Breast epithelium (tissue), 4 donors: ENCODE results near the gene CDS2. TPM values are rescaled to one million over a fixed set of nuclear protein-coding genes. Genes with fewer than 3 reads are reported as not detected.

Source experiments
- DNase-seq, 2 donors: peaks; one replicate each; pipeline ENCODE4 v3.0.0-alpha.2; 2019; ENCODE audit warnings: low spot score in 2 of 2
- H3K27ac ChIP-seq, 2 donors: fragments of 200-600 bp; sonication (generic) in 1 of 2; one replicate each; pipeline ENCODE4 v1.5.1; 2016 to 2019; ENCODE audit warnings: mild to moderate bottlenecking in 1 of 2
- H3K27me3 ChIP-seq, 2 donors: fragments of 200-600 bp; sonication (generic) in 1 of 2; one replicate each; pipeline versions ENCODE4 v1.5.1 to v1.6.0; 2017 to 2019; ENCODE audit warnings: control low read depth in 1 of 2, mild to moderate bottlenecking in 1 of 2
- H3K36me3 ChIP-seq: fragments of 200-600 bp; one replicate; pipeline ENCODE4 v1.5.1; 2019
- H3K4me1 ChIP-seq, 2 donors: fragments of 200-600 bp; sonication (generic); one replicate each; pipeline ENCODE4 v1.5.1; 2016 to 2019; ENCODE audit warnings: control low read depth in 1 of 2
- H3K4me3 ChIP-seq, 3 donors: fragments of 200-600 bp; sonication (generic); 1 replicate in 2 of 3; 2 replicates in 1 of 3; pipeline ENCODE4 v1.5.1; 2016 to 2019; ENCODE audit warnings: mild to moderate bottlenecking in 3 of 3, moderate library complexity in 2 of 3
- H3K9me3 ChIP-seq, 2 donors: fragments of 200-600 bp; sonication (generic) in 1 of 2; one replicate each; pipeline ENCODE4 v1.5.1; 2016 to 2019; ENCODE audit warnings: control low read depth in 1 of 2
- POLR2A ChIP-seq: fragments of 450-650 bp; IDR thresholded peaks from one replicate; pipeline ENCODE4 v1.6.1; 2016; ENCODE audit warnings: antibody characterized with exemption, mild to moderate bottlenecking, moderate library complexity
- POLR2AphosphoS5 ChIP-seq, 3 donors: sonication (generic); formaldehyde crosslinking; IDR thresholded peaks; one replicate each; pipeline ENCODE4 v1.6.1; 2017; ENCODE audit warnings: antibody characterized with exemption in 3 of 3
- intact Hi-C: fragments of 100-400 bp; cut with DNase I; formaldehyde crosslinking; loops from one replicate; pipeline ENCODE4 v1.15.1; 2023; ENCODE audit warnings: low total_unique reads
- total RNA-seq, 3 donors: library from RNA; depleted of rRNA; stranded (reverse); fragments of >200 nt; gene quantifications; one replicate each; pipeline ENCODE4 v1.1.0, GENCODE V29; 2016
- TF ChIP-seq, protein P1 (sequence below), 3 donors: fragments of 450-650 bp; IDR thresholded peaks; one replicate each; pipeline ENCODE4 v1.5.1; 2016 to 2017; ENCODE audit warnings: antibody characterized with exemption in 3 of 3, mild to moderate bottlenecking in 3 of 3, moderate library complexity in 3 of 3

CDS2 gene
- total RNA-seq, 3 donors from 2014 or later: 29.2 to 42.9 (median 37.6) TPM

DNA sequence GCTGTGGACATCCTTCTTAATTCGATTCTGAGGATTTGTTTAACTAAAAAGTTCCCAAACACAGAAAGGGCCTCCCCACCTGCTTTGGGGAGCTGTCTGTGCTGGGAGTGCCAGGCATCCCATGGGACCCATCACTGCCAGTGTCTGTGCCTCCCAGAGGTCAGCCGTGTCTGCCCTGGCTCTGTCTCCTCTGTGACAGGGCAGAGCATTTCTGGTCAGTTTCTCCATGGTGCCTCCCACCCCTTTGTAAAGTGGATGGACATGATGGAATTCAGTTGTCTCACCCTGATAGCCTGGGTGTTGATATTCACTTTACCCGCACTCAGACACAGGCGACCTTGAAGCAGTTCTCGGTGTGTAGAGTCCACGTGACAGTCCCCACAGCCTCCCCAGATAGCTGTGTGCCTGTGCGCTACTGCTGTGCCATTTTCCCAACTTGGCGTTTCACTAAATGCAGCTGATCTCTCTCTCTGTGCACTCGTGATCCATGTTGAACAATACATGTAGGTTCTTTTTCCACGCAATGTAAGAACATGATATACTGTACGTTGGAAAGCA is 70.5 kb downstream of the CDS2 start:
- Histone ChIP-seq H3K9me3 (no peaks in the 10 kb centered on the region), H3K27me3 (no peaks in the 10 kb centered on the region), H3K27ac (no peak overlapping the region), H3K36me3 (no peaks in the 10 kb centered on the region), H3K4me1 (no peaks in the 10 kb centered on the region), H3K4me3 (no peak overlapping the region)
- DNase-seq: no peak
- intact Hi-C loops: loop anchor here (10.0 kb wide), 1 partner anchor 73 kb away; the partner anchor contains the start of gene CDS2
- TF ChIP-seq POLR2A (no peak), POLR2AphosphoS5 (IDR thresholded peaks at IDR 0.05) (no peak)
- TF ChIP-seq, protein P1, sequence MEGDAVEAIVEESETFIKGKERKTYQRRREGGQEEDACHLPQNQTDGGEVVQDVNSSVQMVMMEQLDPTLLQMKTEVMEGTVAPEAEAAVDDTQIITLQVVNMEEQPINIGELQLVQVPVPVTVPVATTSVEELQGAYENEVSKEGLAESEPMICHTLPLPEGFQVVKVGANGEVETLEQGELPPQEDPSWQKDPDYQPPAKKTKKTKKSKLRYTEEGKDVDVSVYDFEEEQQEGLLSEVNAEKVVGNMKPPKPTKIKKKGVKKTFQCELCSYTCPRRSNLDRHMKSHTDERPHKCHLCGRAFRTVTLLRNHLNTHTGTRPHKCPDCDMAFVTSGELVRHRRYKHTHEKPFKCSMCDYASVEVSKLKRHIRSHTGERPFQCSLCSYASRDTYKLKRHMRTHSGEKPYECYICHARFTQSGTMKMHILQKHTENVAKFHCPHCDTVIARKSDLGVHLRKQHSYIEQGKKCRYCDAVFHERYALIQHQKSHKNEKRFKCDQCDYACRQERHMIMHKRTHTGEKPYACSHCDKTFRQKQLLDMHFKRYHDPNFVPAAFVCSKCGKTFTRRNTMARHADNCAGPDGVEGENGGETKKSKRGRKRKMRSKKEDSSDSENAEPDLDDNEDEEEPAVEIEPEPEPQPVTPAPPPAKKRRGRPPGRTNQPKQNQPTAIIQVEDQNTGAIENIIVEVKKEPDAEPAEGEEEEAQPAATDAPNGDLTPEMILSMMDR (IDR thresholded peaks at IDR 0.05): no peak

GRCh38 chr20:5197847-5198650 is 71.2 kb downstream of the CDS2 start:
- TF ChIP-seq, protein P1 (IDR thresholded peaks at IDR 0.05): no peak
- TF ChIP-seq POLR2A (no peak), POLR2AphosphoS5 (IDR thresholded peaks at IDR 0.05) (no peak)
- intact Hi-C loops: loop anchor here (10.0 kb wide), 1 partner anchor 73 kb away; the partner anchor contains the start of gene CDS2
- no peaks in the 10 kb centered on the region for H3K36me3 ChIP-seq
- H3K27me3 ChIP-seq: no peaks in the 10 kb centered on the region
- H3K4me3 ChIP-seq: no peak overlapping the region
- no peak overlapping the region for H3K27ac ChIP-seq
- DNase-seq: no peak
- H3K9me3 ChIP-seq: no peaks in the 10 kb centered on the region
- no peaks in the 10 kb centered on the region for H3K4me1 ChIP-seq

DNA sequence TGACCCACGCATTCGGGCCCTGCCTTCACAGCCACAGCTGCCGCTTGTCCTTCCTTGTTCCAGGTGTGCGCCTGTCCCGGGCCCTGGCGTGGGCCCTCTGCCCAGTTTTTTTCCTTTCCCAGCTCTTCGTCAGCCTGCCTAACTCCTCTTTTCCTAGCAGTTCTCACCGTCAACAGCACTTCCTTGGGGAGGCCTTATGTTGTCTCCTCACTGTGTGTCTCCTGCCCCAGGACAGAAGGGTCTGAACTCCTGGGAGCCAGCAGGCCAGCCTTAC is 71.8 kb downstream of the CDS2 start:
- DNase-seq: no peak
- Histone ChIP-seq H3K36me3 (no peaks in the 10 kb centered on the region), H3K27me3 (no peaks in the 10 kb centered on the region), H3K4me1 (no peaks in the 10 kb centered on the region), H3K4me3 (no peak overlapping the region), H3K27ac (no peak overlapping the region), H3K9me3 (no peaks in the 10 kb centered on the region)
- TF ChIP-seq, protein P1 (IDR thresholded peaks at IDR 0.05): no peak
- TF ChIP-seq POLR2AphosphoS5 (IDR thresholded peaks at IDR 0.05) (no peak), POLR2A (no peak)
- intact Hi-C loops: loop anchor here (10.0 kb wide), 1 partner anchor 74 kb away; the partner anchor contains the start of gene CDS2

- no peak for DNase-seq
- intact Hi-C loops: no loop called here
- TF ChIP-seq, protein P1 (IDR thresholded peaks at IDR 0.05): no peak
- no peak for TF ChIP-seq POLR2A
- no peak for TF ChIP-seq POLR2AphosphoS5 (IDR thresholded peaks at IDR 0.05)
- Histone ChIP-seq H3K9me3 (no peaks in the 10 kb centered on the region), H3K4me1 (no peaks in the 10 kb centered on the region), H3K36me3 (no peaks in the 10 kb centered on the region), H3K27me3 (no peaks in the 10 kb centered on the region), H3K4me3 (no peak overlapping the region), H3K27ac (no peak overlapping the region)
Measured at GRCh38 chr20:5203380-5203779, 76.6 kb downstream of the CDS2 start.
